ENCODE measurements around the gene MOSPD2.

DNA sequence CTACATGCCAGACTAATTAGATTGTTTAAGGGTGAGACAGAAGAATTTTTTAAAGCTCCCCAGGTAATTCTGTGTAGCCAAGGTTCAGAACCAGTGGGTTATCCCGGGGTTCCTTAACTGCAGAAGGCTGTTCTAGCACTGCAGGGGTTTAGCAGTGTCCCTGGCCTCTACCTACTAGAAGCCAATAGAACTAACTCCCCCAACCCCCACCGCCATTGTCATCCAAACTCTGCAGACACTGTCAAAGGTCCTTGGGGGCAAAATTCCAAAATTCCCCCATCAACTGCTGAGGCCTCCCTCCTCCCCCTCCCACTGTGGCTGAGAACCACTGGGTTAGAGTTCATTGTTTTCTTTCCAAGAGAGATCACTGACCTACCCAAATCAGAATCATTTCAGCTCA, 66.4 kb downstream of the MOSPD2 start:
- TF ChIP-seq POLR2A (IDR thresholded peaks at IDR 0.05), result no peak
- TF ChIP-seq, protein P1, sequence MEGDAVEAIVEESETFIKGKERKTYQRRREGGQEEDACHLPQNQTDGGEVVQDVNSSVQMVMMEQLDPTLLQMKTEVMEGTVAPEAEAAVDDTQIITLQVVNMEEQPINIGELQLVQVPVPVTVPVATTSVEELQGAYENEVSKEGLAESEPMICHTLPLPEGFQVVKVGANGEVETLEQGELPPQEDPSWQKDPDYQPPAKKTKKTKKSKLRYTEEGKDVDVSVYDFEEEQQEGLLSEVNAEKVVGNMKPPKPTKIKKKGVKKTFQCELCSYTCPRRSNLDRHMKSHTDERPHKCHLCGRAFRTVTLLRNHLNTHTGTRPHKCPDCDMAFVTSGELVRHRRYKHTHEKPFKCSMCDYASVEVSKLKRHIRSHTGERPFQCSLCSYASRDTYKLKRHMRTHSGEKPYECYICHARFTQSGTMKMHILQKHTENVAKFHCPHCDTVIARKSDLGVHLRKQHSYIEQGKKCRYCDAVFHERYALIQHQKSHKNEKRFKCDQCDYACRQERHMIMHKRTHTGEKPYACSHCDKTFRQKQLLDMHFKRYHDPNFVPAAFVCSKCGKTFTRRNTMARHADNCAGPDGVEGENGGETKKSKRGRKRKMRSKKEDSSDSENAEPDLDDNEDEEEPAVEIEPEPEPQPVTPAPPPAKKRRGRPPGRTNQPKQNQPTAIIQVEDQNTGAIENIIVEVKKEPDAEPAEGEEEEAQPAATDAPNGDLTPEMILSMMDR (IDR thresholded peaks at IDR 0.05), result no peak
- no peak for TF ChIP-seq POLR2AphosphoS5 (IDR thresholded peaks at IDR 0.05)
- no peak for TF ChIP-seq EP300 (IDR thresholded peaks at IDR 0.05)

All from gastroesophageal sphincter (tissue), 3 donors.